Omental fat pad (tissue), 4 donors: ENCODE measurements around the gene GOLPH3. TPM values are rescaled to one million over a fixed set of nuclear protein-coding genes. Genes with fewer than 3 reads are reported as not detected.
"Not testable (repeated sequence)": the region's sequence is repeated elsewhere in the genome, so short reads cannot be mapped to it uniquely, and the experiment has no call there.

Experiments used
- ATAC-seq: fragments of 150-250 bp; one replicate; pipeline ENCODE4 v1.9.1; 2016; ENCODE audit warnings: mild to moderate bottlenecking, moderate library complexity; ENCODE audit not compliant: low FRiP score
- DNase-seq: peaks from one replicate; pipeline ENCODE4 v3.0.0-alpha.2; 2019; ENCODE audit warnings: low spot score
- total RNA-seq, 4 donors: library from RNA; depleted of rRNA; stranded (reverse); fragments of >200 nt; gene quantifications; one replicate each; pipeline ENCODE4 v1.1.0, GENCODE V29; 2016
- TF ChIP-seq, protein P1 (sequence below), 3 donors: fragments of 450-650 bp; IDR thresholded peaks; one replicate each; pipeline ENCODE4 v1.5.1; 2016 to 2017; ENCODE audit warnings: antibody characterized with exemption in 3 of 3, mild to moderate bottlenecking in 3 of 3, moderate library complexity in 2 of 3

Gene GOLPH3
- total RNA-seq, 4 donors from 2014 or later, result 75.3 to 87.2 (median 84.0) TPM

DNA sequence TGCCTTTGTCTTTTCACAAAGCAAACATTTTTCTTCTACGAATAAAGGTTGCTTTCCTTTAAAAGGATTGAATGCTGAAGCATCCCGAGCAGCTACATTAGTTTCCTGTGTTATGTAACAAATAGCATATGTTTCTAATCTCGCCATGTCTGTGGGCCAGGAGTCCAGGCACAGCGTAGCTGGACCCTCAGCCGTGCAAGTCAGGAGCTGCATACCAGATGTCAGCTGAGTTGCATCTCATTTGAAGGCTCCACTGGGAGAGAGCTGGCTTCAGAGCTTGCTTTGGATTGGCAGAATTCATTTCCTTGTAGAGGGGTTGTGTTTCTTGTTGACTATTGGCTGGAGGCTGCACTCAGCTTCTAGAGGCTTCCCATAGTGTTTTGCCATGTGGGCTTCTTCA is 16.0 kb upstream of the GOLPH3 start:
- TF ChIP-seq, protein P1, sequence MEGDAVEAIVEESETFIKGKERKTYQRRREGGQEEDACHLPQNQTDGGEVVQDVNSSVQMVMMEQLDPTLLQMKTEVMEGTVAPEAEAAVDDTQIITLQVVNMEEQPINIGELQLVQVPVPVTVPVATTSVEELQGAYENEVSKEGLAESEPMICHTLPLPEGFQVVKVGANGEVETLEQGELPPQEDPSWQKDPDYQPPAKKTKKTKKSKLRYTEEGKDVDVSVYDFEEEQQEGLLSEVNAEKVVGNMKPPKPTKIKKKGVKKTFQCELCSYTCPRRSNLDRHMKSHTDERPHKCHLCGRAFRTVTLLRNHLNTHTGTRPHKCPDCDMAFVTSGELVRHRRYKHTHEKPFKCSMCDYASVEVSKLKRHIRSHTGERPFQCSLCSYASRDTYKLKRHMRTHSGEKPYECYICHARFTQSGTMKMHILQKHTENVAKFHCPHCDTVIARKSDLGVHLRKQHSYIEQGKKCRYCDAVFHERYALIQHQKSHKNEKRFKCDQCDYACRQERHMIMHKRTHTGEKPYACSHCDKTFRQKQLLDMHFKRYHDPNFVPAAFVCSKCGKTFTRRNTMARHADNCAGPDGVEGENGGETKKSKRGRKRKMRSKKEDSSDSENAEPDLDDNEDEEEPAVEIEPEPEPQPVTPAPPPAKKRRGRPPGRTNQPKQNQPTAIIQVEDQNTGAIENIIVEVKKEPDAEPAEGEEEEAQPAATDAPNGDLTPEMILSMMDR (IDR thresholded peaks at IDR 0.05), result no peak
- DNase-seq (no peak), ATAC-seq (no peak)

DNA sequence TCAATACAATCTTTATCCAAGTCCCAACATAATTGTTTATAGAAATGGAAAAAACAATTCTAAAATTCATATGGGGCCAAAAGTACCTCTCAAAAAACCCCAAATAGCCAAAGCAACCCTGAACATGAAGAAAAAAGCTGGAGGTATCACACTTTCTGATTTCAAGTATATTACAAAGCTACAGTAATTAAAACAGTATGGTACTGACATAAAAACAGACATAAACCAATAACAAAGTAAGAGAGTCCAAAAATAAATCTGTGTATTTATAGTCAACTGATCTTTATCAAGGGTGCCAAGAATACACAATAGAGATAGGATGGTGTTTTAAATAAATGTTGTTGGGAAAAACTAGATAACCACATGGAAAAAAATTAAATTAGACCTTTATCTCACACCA is 13.6 kb upstream of the GOLPH3 start:
- TF ChIP-seq, protein P1 (IDR thresholded peaks at IDR 0.05), result no peak
- ATAC-seq (no peak), DNase-seq (no peak)

DNA sequence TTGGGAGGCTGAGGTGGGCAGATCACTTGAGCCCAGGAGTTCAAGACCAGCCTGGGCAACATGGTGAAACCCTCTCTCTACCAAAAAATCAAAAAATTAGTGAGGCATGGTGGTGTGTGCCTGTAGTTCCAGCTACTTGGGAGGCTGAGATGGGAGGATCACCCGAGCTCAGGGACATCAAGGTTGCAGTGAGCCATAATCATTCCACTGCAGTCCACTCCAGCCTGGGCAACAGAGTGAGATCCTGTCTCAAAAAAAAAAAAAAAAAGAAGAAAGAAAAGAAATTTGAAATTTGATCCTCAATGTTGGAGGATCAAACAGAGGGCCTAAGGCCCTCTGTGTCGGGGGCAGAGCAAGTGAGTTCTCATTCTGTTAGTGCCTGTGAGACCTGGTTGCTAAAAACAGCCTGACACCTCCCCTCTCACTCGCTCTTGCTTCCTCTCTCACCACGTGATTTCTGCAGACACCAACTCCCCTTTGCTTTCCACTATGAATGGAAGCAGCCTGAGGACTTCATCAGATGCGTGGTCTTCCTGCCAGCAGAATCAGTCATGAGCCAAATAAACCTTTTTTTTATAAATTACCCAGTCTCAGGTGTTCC is 8.4 kb upstream of the GOLPH3 start:
- no peak for ATAC-seq
- TF ChIP-seq, protein P1 (IDR thresholded peaks at IDR 0.05), result no peak
- DNase-seq, result no peak

DNA sequence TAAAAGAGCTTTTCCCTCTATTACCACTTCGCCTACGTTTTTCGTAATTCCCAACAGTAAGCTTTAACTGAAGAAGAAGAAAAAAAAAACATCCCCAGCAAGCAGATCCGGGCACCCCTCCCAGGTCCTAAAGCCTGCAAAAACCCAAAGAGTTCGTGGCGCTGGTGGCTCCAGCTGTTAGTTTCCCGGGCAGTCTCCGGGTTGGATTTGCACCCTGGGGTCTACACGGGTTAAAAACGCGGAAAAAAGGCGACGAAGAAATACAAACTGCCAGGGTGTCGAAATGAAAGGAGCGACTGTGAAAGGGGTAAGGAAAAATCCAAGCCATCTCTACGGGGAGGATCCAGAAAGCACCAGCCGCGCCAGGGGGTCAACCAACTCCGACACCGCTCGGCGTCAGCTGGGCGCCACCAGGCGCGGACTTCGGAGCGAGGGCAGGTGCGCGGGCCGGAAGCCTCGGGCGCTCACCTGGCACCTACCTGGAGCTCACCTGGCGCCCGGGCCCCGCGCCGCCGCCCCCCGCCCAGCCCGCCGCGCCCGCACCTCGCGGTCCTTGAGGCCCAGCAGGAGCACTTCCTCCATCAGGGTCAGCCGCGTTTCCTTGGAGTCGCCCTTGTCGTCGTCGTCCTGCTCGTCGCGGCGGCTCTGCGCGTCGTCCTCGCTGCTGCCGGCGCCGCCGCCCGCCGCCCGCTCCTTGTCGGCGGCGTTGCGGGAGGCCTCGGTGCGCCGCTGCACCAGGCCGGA is 680 bp downstream of the GOLPH3 start:
- no peak for DNase-seq
- TF ChIP-seq, protein P1 (IDR thresholded peaks at IDR 0.05), result no peak
- ATAC-seq, result peak; percentile 27

DNA sequence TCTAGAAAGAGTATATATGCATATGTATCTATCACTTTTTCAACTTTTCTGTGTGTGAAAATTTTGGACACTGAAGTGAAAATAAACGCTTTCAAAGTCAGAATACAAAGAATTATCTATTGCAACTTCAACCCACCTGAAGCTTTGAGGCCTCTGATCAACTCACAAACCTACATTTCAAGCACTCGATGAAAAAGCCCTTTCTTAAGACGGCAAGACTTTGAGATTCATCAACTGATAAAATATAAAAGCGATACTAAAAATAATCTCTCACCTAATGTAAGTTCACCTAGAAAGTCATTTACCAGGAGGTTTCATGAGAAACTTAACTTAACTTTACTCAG is 1.2 kb downstream of the GOLPH3 start:
- ATAC-seq (no peak), DNase-seq (no peak)
- TF ChIP-seq, protein P1 (IDR thresholded peaks at IDR 0.05), result no peak

DNA sequence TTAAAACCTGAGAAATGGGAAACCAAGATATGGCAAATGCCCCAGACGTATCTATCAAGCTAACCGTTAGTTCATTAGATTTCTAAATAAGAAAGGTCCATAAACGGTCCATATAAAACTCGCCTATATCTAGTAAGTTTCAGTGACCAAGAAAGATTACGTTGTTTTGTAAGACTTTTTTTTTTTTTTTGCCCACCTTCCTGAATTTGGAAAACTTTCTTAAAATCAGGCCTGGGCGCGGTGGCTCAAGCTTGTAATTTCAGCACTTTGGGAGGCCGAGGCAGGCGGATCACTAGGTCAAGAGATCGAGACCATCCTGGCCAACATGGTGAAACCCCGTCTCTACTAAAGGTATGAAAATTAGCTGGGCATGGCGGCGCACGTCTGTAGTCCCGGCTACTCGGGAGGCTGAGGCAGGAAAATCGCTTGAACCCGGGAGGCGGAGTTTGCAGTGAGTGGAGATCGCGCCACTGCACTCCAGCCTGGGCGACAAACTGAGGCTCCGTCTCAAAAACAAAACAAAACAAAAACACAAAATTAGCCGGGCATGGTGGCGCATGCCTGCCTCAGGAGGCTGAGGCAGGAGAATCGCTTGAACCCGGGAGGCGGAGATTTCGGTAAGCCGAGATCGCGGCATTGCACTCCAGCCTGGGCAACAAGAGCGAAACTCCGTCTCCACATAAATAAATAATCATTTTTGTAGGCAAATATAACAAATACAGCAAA is 1.8 kb downstream of the GOLPH3 start:
- not testable (repeated sequence) for DNase-seq, ATAC-seq

DNA sequence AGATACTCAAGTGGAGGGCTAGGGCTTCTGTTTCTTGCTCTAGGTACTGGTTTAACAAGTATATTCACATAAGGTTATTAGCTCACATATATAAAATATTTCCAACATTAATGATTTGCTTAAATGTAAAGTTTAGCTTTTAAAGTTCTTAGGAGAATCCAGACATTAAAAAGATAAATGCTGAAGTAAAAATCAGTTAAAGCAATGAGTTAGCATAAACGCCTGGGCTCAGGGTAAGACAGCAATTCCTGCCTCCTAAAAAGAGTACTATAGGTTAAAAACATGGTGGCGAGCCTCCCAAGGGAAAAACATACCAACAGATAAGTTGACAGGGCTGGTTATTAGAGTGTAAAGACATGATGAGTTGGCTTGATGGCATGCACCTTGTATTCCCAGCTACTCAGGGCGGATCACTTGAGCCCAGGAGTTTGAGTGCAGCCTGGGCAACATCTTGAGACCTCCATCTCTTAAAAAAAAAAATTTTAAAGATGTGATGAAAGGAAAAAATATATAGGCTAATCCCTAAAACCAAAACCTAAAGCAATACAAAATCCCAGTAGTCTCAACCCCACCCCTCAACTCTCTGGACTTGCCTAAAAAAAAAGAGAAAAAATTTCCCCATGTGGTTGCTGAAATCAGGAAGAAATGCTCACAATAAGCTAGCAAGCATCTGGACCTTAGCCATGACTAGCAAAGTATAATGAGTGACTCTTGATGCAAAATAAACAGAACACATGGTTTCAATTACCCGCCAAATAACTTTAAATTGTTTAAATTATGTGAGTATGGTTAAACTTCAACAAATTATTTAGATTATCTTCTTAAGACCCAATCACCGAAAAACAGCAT is 3.6 kb downstream of the GOLPH3 start:
- TF ChIP-seq, protein P1 (IDR thresholded peaks at IDR 0.05), result no peak
- no peak for ATAC-seq
- DNase-seq, result no peak
